Body of pancreas (tissue), 4 donors: ENCODE data around the gene ITPK1. TPM values are rescaled to one million over a fixed set of nuclear protein-coding genes. Genes with fewer than 3 reads are reported as not detected.

Source experiments
- ATAC-seq: fragments of 150-250 bp; one replicate; pipeline ENCODE4 v1.9.1; 2016
- DNase-seq, 4 donors: peaks; one replicate each; pipeline ENCODE4 v3.0.0-alpha.2; 2019
- H3K27ac ChIP-seq, 4 donors: fragments of 200-600 bp; sonication (generic); 1 replicate in 3 of 4; 2 replicates in 1 of 4; pipeline versions ENCODE4 v1.5.1 to v1.6.1; 2016 to 2019; ENCODE audit warnings: mild to moderate bottlenecking in 1 of 4, mixed read lengths in 1 of 4, moderate library complexity in 1 of 4
- H3K27me3 ChIP-seq, 2 donors: fragments of 200-600 bp; sonication (generic); one replicate each; pipeline ENCODE4 v1.6.0; 2016; ENCODE audit warnings: mild to moderate bottlenecking in 1 of 2
- H3K36me3 ChIP-seq, 2 donors: fragments of 200-600 bp; sonication (generic); replicated peaks in 1 of 2; 2 replicates each; pipeline ENCODE4 v1.5.1; 2016; ENCODE audit warnings: low read depth in 2 of 2; ENCODE audit not compliant: insufficient read depth in 1 of 2
- H3K4me1 ChIP-seq: fragments of 200-600 bp; sonication (generic); one replicate; pipeline ENCODE4 v1.6.0; 2016
- H3K4me3 ChIP-seq, 2 donors: fragments of 200-600 bp; sonication (generic); 1 replicate in 1 of 2; 2 replicates in 1 of 2; pipeline ENCODE4 v1.5.1; 2016 to 2019
- H3K9me3 ChIP-seq, 3 donors: fragments of 200-600 bp; sonication (generic); 1 replicate in 2 of 3; 2 replicates in 1 of 3; pipeline ENCODE4 v1.5.1; 2016
- CTCF ChIP-seq, 7 experiments: fragments of 450-650 bp in 4 of 7; fragments of 200-600 bp in 3 of 7; sonication (generic) in 3 of 7; IDR thresholded peaks; one replicate each; pipeline ENCODE4 v1.5.1; 2016 to 2019; ENCODE audit warnings: antibody characterized with exemption in 7 of 7
- POLR2A ChIP-seq, 3 donors: fragments of 450-650 bp; IDR thresholded peaks; one replicate each; pipeline ENCODE4 v1.6.1; 2016; ENCODE audit warnings: antibody characterized with exemption in 3 of 3, mild to moderate bottlenecking in 2 of 3
- WGBS, 2 donors: methylation state at CpG; one replicate each; pipeline ENCODE4 v1.1.5; 2017; 5-methylcytosine and 5-hydroxymethylcytosine counted together
- intact Hi-C: fragments of 100-400 bp; cut with DNase I; formaldehyde crosslinking; loops from one replicate; pipeline ENCODE4 v1.15.1; 2023
- total RNA-seq, 2 donors: library from RNA; depleted of rRNA; stranded (reverse); fragments of >200 nt; gene quantifications; one replicate each; pipeline ENCODE4 v1.1.0, GENCODE V29; 2016

The ITPK1 gene
- total RNA-seq, 2 donors from 2014 or later = 30.1 to 32.6 TPM

DNA sequence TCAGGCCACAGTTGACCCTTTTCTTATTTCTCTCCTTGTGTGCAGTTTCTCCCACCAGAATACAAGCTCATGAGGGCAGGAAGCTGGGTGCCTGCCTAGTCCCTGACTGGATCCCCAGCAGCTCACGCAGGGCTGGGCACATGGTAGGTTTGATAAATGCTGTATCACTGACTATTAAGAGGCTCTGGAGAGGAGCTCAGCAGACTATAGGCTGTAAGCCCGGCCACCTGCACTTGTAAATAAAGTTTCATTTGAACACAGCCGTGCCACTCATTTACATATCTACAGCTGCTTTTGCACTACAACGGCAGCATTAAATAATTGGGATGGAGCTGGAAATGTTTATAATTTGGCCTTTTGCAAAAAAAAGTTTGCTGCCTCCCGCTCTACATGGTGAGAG is 160.8 kb downstream of the ITPK1 start:
- ATAC-seq (no peak), DNase-seq (no peak)
- no peaks in the 10 kb centered on the region for H3K27me3 ChIP-seq
- no peaks in the 10 kb centered on the region for H3K9me3 ChIP-seq
- no peak overlapping the region for H3K27ac ChIP-seq
- no peaks in the 10 kb centered on the region for H3K4me1 ChIP-seq
- WGBS, 2 donors = 75 to 90% methylated on average over 4 to 5 of the region's 5 CpGs
- intact Hi-C loops = loop anchor here (10.0 kb wide), 1 partner anchor 190 kb away; no protein-coding TSS in a partner anchor
- peaks cover 0 to 21% of the 10 kb centered on the region in 2 donors for H3K36me3 ChIP-seq
- TF ChIP-seq CTCF (IDR thresholded peaks at IDR 0.05) = no peak
- no peak for TF ChIP-seq POLR2A (IDR thresholded peaks at IDR 0.05)
- H3K4me3 ChIP-seq = no peak overlapping the region

GRCh38 chr14:92953526-92953925 is 162.2 kb downstream of the ITPK1 start:
- ATAC-seq = no peak
- Histone ChIP-seq H3K9me3 (no peaks in the 10 kb centered on the region), H3K4me3 (no peak overlapping the region), H3K36me3 (peaks cover 0 to 21% of the 10 kb centered on the region in 2 donors), H3K4me1 (no peaks in the 10 kb centered on the region), H3K27me3 (no peaks in the 10 kb centered on the region), H3K27ac (no peak overlapping the region)
- 89 to 100% methylated on average over 2 to 6 of the region's 6 CpGs for WGBS, 2 donors
- TF ChIP-seq POLR2A (IDR thresholded peaks at IDR 0.05) (no peak), CTCF (IDR thresholded peaks at IDR 0.05) (no peak)
- DNase-seq = no peak
- intact Hi-C loops = loop anchor here (10.0 kb wide), 1 partner anchor 191 kb away; no protein-coding TSS in a partner anchor

DNA sequence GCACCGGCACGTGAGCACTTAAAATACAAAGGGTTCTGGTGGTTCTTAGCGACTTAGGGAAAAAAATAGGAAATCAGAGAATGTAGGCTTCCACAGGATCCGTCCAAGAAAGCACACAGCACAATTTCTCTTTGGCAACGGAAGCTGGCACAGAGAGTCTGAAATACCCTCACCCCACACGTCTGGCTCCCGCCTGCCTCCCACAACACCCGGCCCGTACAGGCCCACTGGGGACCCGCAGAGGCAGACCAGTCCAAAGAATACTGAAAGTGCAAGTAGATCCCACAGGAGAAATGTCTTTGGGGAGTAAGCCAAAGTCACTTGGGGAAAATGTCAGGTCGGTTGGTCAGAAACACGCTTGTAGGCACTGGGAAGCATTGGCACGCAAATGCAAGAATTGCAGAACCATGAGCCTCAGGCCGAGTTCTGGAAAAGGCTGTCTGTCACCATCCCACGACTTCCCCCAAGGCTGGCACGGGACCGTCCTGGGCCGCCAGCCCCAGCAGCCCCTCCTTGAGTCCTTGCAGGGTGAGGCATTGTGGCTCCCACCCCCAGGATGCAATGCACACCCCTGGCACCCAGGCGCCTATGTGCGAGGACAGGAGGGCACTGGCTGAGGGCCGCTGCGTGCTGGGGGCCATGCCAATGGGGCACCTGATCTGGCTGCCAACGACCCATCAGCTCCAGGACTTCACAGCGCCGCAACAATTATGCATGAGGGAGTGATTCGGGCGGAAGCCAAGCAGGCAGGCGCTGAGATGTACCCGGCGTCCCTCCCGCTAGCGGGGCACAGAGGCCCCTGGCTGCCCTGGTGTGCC is 163.0 kb downstream of the ITPK1 start:
- Histone ChIP-seq H3K27ac (no peak overlapping the region), H3K27me3 (no peaks in the 10 kb centered on the region), H3K9me3 (no peaks in the 10 kb centered on the region), H3K36me3 (peaks cover 0 to 14% of the 10 kb centered on the region in 2 donors), H3K4me3 (no peak overlapping the region), H3K4me1 (no peaks in the 10 kb centered on the region)
- WGBS, 2 donors = 88 to 92% methylated on average over 15 to 32 of the region's 32 CpGs
- no peak for DNase-seq
- ATAC-seq = no peak
- intact Hi-C loops = loop anchor here (10.0 kb wide), 1 partner anchor 192 kb away; no protein-coding TSS in a partner anchor
- TF ChIP-seq CTCF (IDR thresholded peaks at IDR 0.05) (no peak), POLR2A (IDR thresholded peaks at IDR 0.05) (no peak)

GRCh38 chr14:92951912-92952471 is 163.7 kb downstream of the ITPK1 start:
- DNase-seq (peak; percentile 78 to 88 (median 82)), ATAC-seq (peak; percentile 90)
- 16 to 21% methylated on average over 15 to 18 of the region's 18 CpGs for WGBS, 2 donors
- intact Hi-C loops = loop anchor here (10.0 kb wide), 1 partner anchor 193 kb away; no protein-coding TSS in a partner anchor
- Histone ChIP-seq H3K9me3 (no peaks in the 10 kb centered on the region), H3K4me3 (no peak overlapping the region), H3K36me3 (peaks cover 0 to 11% of the 10 kb centered on the region in 2 donors), H3K27me3 (no peaks in the 10 kb centered on the region), H3K4me1 (no peaks in the 10 kb centered on the region), H3K27ac (no peak overlapping the region)
- TF ChIP-seq CTCF (IDR thresholded peaks at IDR 0.05) = peak; percentile 92 to 99 (median 93)
- no peak for TF ChIP-seq POLR2A (IDR thresholded peaks at IDR 0.05)
